Measurements from ENCODE around the gene SH3GLB1. TPM values are rescaled to one million over a fixed set of nuclear protein-coding genes. Genes with fewer than 3 reads are reported as not detected.
A peak's percentile ranks its signal among the peaks of the same experiment; 100 is the strongest.

Gene SH3GLB1
- total and polyA plus RNA-seq, 9 of the 15 experiments (the other 6 are each of a cell fraction or from before 2014, with no cell fraction given) = 8.6 to 34.2 (median 24.2) TPM

DNA sequence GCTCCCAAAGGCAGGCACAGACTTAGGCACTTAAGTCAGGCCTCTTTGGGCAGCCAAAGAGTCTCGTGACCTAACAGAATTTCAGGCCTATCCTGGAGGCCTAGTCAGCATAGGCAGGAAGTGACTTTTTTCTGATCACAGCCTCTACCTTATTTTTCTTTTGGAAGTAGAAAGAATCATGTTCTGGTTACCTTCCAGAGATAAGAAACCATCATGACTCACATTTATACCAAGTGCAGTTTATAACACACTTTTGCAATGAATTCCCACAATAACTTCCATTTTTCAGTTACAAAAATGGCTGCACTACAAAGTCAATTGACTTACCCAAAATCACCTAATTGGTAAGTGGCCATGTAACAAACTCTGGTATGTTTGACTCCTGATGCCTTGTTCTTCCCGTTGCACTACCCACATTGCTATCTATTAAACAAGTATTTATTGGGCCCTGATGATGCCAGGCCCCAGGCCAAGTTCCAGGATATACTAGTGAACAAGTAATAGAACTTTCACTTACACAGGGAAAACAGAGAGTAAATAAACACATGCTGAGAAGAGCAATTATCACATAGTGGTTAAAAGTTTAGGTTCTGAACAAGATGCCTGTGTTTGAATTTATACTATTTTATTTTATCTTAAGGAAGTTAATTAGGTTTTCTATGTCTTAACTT, 74.3 kb downstream of the SH3GLB1 start:
- FAIRE-seq = peak; percentile 15
- DNase-seq (ENCODE audit: extremely low read depth in 1 of 4, low spot score in 3 of 4) = peak in 1 of 4 experiments; percentile 42
- no TSS peak for BruUV-seq (replicated peaks)
- peak; percentile 11; the same call in 2 of the 3 replicates for ATAC-seq
- CTCF ChIA-PET (ENCODE audit: low intra/inter-chr PET ratio) = no interaction called here
- POLR2A ChIA-PET = no interaction called here
- Histone ChIP-seq H3K79me2 (ENCODE audit: control insufficient read depth, insufficient read depth, low read length) (no peaks in the 10 kb centered on the region), H3K27me3 (ENCODE audit: control insufficient read depth in 2 of 2, insufficient read depth in 2 of 2, low read length in 2 of 2) (no peaks in the 10 kb centered on the region), H3K9ac (ENCODE audit: insufficient read depth in 1 of 2, low read depth in 2 of 2, low read length in 2 of 2) (peak overlapping the region in 1 of 2 experiments; percentile 19; a peak in 1 of 4 replicates), H2AFZ (ENCODE audit: low read depth, low read length) (peak overlapping the region; percentile 61; the same call in 1 of the 2 replicates), H3K27ac (ENCODE audit: extremely low read depth, low read depth, low read length) (peak overlapping the region; percentile 16; the same call in 2 of the 3 replicates), H3K9me3 (replicated peaks; ENCODE audit: control insufficient read depth, insufficient read depth, low read depth, low read length) (no peaks in the 10 kb centered on the region), H3K4me1 (replicated peaks in 1 of 2; ENCODE audit: control insufficient read depth in 2 of 2, insufficient read depth in 2 of 2, low read length in 2 of 2) (peaks cover 13 to 42% of the 10 kb centered on the region in 2 experiments), H3K9me1 (ENCODE audit: control insufficient read depth, insufficient read depth, low read length) (no peaks in the 10 kb centered on the region), H3K36me3 (ENCODE audit: control insufficient read depth, insufficient read depth, low read length) (no peaks in the 10 kb centered on the region), H3K4me2 (ENCODE audit: insufficient read depth, low read length) (no peak overlapping the region), H4K20me1 (replicated peaks; ENCODE audit: control insufficient read depth, insufficient read depth, low read length) (no peaks in the 10 kb centered on the region), H3K4me3 (no peak overlapping the region)
- intact Hi-C loops (cut with micrococcal nuclease) = no loop called here
- 16% methylated on average over 2 of the region's 2 CpGs for WGBS (ENCODE audit: insufficient coverage, low coverage, missing lambda C conversion rate)
- in situ Hi-C loops (cut with MboI) = no loop called here
- TF ChIP-seq SMARCA4 (IDR thresholded peaks at IDR 0.05) = 0 out of 2 replicates have a peak, but pooled peaks have one; percentile 30
- peak; percentile 14 for TF ChIP-seq CHD4 (IDR thresholded peaks at IDR 0.05; ENCODE audit: insufficient read depth, insufficient replicate concordance, low read depth, low read length, poor library complexity, severe bottlenecking)
- TF ChIP-seq CBX3 (IDR thresholded peaks at IDR 0.05; ENCODE audit: borderline replicate concordance in 1 of 2, low read length in 2 of 2) = peak in 1 of 2 experiments; percentile 75; a peak in 1 of 3 replicates
- peak; percentile 44; the same call in 1 of the 2 replicates for TF ChIP-seq DPF2 (IDR thresholded peaks at IDR 0.05)
- TF ChIP-seq ZNF165 (CRISPR knock-in tag; IDR thresholded peaks at IDR 0.05; ENCODE audit: borderline replicate concordance) = no peak
- peak; percentile 42; the same call in 1 of the 2 replicates for TF ChIP-seq ELF1 (tag; IDR thresholded peaks at IDR 0.05)
- TF ChIP-seq BHLHE40 (IDR thresholded peaks at IDR 0.05; ENCODE audit: low read length) = 0 out of 2 replicates have a peak, but pooled peaks have one; percentile 52
- TF ChIP-seq SMARCE1 (IDR thresholded peaks at IDR 0.05) = peak; percentile 18; the same call in 1 of the 2 replicates
- no peak for TF ChIP-seq SREBF1 (IDR thresholded peaks at IDR 0.05; ENCODE audit: borderline replicate concordance, low read depth, low read length)
- TF ChIP-seq, protein P1, sequence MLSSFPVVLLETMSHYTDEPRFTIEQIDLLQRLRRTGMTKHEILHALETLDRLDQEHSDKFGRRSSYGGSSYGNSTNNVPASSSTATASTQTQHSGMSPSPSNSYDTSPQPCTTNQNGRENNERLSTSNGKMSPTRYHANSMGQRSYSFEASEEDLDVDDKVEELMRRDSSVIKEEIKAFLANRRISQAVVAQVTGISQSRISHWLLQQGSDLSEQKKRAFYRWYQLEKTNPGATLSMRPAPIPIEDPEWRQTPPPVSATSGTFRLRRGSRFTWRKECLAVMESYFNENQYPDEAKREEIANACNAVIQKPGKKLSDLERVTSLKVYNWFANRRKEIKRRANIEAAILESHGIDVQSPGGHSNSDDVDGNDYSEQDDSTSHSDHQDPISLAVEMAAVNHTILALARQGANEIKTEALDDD (IDR thresholded peaks at IDR 0.05) = peak; percentile 13; the same call in 1 of the 2 replicates
- TF ChIP-seq ZNF324 (CRISPR knock-in tag; IDR thresholded peaks at IDR 0.05) = no peak
- no peak for TF ChIP-seq MAFF (IDR thresholded peaks at IDR 0.05; ENCODE audit: low read length)
- TF ChIP-seq, protein P2, sequence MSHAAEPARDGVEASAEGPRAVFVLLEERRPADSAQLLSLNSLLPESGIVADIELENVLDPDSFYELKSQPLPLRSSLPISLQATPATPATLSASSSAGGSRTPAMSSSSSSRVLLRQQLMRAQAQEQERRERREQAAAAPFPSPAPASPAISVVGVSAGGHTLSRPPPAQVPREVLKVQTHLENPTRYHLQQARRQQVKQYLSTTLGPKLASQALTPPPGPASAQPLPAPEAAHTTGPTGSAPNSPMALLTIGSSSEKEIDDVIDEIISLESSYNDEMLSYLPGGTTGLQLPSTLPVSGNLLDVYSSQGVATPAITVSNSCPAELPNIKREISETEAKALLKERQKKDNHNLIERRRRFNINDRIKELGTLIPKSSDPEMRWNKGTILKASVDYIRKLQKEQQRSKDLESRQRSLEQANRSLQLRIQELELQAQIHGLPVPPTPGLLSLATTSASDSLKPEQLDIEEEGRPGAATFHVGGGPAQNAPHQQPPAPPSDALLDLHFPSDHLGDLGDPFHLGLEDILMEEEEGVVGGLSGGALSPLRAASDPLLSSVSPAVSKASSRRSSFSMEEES (CRISPR knock-in tag; IDR thresholded peaks at IDR 0.05) = peak; percentile 69
- TF ChIP-seq, protein P3, sequence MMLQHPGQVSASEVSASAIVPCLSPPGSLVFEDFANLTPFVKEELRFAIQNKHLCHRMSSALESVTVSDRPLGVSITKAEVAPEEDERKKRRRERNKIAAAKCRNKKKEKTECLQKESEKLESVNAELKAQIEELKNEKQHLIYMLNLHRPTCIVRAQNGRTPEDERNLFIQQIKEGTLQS (IDR thresholded peaks at IDR 0.05) = peak; percentile 27; the same call in 1 of the 2 replicates
- TF ChIP-seq, protein P3 (CRISPR knock-in tag; conservative IDR thresholded peaks at IDR 0.05) = no peak
- peak; percentile 30; the same call in 1 of the 2 replicates for TF ChIP-seq TEAD4 (IDR thresholded peaks at IDR 0.05; ENCODE audit: low read length)
- TF ChIP-seq TEAD4 (CRISPR knock-in tag; IDR thresholded peaks at IDR 0.05; ENCODE audit: borderline replicate concordance) = no peak
- no peak for TF ChIP-seq ZNF41 (CRISPR knock-in tag; conservative IDR thresholded peaks at IDR 0.05)
- TF ChIP-seq, protein P4, sequence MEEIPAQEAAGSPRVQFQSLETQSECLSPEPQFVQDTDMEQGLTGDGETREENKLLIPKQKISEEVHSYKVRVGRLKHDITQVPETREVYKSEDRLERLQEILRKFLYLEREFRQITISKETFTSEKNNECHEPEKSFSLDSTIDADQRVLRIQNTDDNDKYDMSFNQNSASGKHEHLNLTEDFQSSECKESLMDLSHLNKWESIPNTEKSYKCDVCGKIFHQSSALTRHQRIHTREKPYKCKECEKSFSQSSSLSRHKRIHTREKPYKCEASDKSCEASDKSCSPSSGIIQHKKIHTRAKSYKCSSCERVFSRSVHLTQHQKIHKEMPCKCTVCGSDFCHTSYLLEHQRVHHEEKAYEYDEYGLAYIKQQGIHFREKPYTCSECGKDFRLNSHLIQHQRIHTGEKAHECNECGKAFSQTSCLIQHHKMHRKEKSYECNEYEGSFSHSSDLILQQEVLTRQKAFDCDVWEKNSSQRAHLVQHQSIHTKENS (CRISPR knock-in tag; IDR thresholded peaks at IDR 0.05) = no peak

All from K562 (cell line).